Progenitor cell of endocrine pancreas (in vitro differentiated cells): ENCODE results near the gene LAMB1. TPM values are rescaled to one million over a fixed set of nuclear protein-coding genes. Genes with fewer than 3 reads are reported as not detected.
"Not testable (repeated sequence)": the region's sequence is repeated elsewhere in the genome, so short reads cannot be mapped to it uniquely, and the experiment has no call there.

Experiments used
- DNase-seq: peaks from one replicate; pipeline ENCODE4 v3.0.0; 2021; ENCODE audit warnings: low spot score; ENCODE audit not compliant: unreplicated experiment
- H3K27ac Mint-ChIP-seq: 2 replicates; pipeline ENCODE4 v1.8.0; 2021; ENCODE audit warnings: mild to moderate bottlenecking, moderate library complexity, mixed read lengths
- H3K27me3 Mint-ChIP-seq: 2 replicates; pipeline ENCODE4 v1.8.0; 2021; ENCODE audit warnings: mixed read lengths
- H3K36me3 Mint-ChIP-seq: 2 replicates; pipeline ENCODE4 v1.8.0; 2022; ENCODE audit warnings: mixed read lengths; ENCODE audit not compliant: insufficient read depth
- H3K4me1 Mint-ChIP-seq: 2 replicates; pipeline ENCODE4 v1.8.0; 2021; ENCODE audit warnings: low read depth, mixed read lengths
- H3K4me3 Mint-ChIP-seq: 2 replicates; pipeline ENCODE4 v1.8.0; 2021; ENCODE audit warnings: low read depth, mild to moderate bottlenecking, moderate library complexity, mixed read lengths
- H3K9me3 Mint-ChIP-seq: 2 replicates; pipeline ENCODE4 v1.8.0; 2021; ENCODE audit warnings: low read depth, mixed read lengths
- CTCF ChIP-seq: fragments of 200-600 bp; sonication (generic); IDR thresholded peaks from one replicate; pipeline ENCODE4 v1.5.0; 2021; ENCODE audit warnings: antibody characterized with exemption, mild to moderate bottlenecking; ENCODE audit not compliant: unreplicated experiment
- total RNA-seq: library from RNA; stranded (reverse); gene quantifications from 2 replicates; pipeline ENCODE4 v1.2.1, GENCODE V29; 2021

The LAMB1 gene
- total RNA-seq, 1 donor from 2014 or later: 275 TPM

- Mint-ChIP-seq H3K27me3 (no peaks in the 10 kb centered on the region), H3K27ac (no peak overlapping the region), H3K4me3 (no peak overlapping the region), H3K36me3 (peaks cover 49% of the 10 kb centered on the region), H3K4me1 (no peaks in the 10 kb centered on the region), H3K9me3 (no peaks in the 10 kb centered on the region)
- TF ChIP-seq CTCF: no peak
- DNase-seq: no peak
Measured at GRCh38 chr7:107960272-107960671, 42.7 kb downstream of the LAMB1 start.

- Mint-ChIP-seq H3K36me3 (peaks cover 44% of the 10 kb centered on the region), H3K9me3 (no peaks in the 10 kb centered on the region), H3K27me3 (no peaks in the 10 kb centered on the region), H3K27ac (no peak overlapping the region), H3K4me1 (no peaks in the 10 kb centered on the region), H3K4me3 (no peak overlapping the region)
- no peak for TF ChIP-seq CTCF
- DNase-seq: no peak
Measured at GRCh38 chr7:107959527-107959898, 43.4 kb downstream of the LAMB1 start.

- H3K27me3 Mint-ChIP-seq: no peaks in the 10 kb centered on the region
- H3K4me3 Mint-ChIP-seq: no peak overlapping the region
- no peak overlapping the region for H3K27ac Mint-ChIP-seq
- no peaks in the 10 kb centered on the region for H3K9me3 Mint-ChIP-seq
- no peak for TF ChIP-seq CTCF
- H3K4me1 Mint-ChIP-seq: no peaks in the 10 kb centered on the region
- no peak for DNase-seq
- peaks cover 43% of the 10 kb centered on the region for H3K36me3 Mint-ChIP-seq
Measured at GRCh38 chr7:107958764-107959526, 44.0 kb downstream of the LAMB1 start.

- TF ChIP-seq CTCF: no peak
- peaks cover 13% of the 10 kb centered on the region for H3K4me1 Mint-ChIP-seq
- no peak overlapping the region for H3K4me3 Mint-ChIP-seq
- H3K9me3 Mint-ChIP-seq: no peaks in the 10 kb centered on the region
- no peaks in the 10 kb centered on the region for H3K27me3 Mint-ChIP-seq
- no peak overlapping the region for H3K27ac Mint-ChIP-seq
- no peak for DNase-seq
- H3K36me3 Mint-ChIP-seq: peaks cover 47% of the 10 kb centered on the region
Measured at GRCh38 chr7:107957436-107957835, 45.5 kb downstream of the LAMB1 start.

- peaks cover 46% of the 10 kb centered on the region for H3K36me3 Mint-ChIP-seq
- H3K27me3 Mint-ChIP-seq, H3K27ac Mint-ChIP-seq, H3K4me3 Mint-ChIP-seq, H3K9me3 Mint-ChIP-seq, DNase-seq: not testable (repeated sequence)
- H3K4me1 Mint-ChIP-seq: peaks cover 17% of the 10 kb centered on the region
Measured at GRCh38 chr7:107956950-107957349, 46.0 kb downstream of the LAMB1 start.

GRCh38 chr7:107955394-107955793 lies 47.6 kb downstream of the LAMB1 start:
- Mint-ChIP-seq H3K27me3 (no peaks in the 10 kb centered on the region), H3K4me1 (peaks cover 23% of the 10 kb centered on the region), H3K27ac (no peak overlapping the region), H3K36me3 (peaks cover 52% of the 10 kb centered on the region), H3K9me3 (no peaks in the 10 kb centered on the region), H3K4me3 (no peak overlapping the region)
- no peak for TF ChIP-seq CTCF
- DNase-seq: no peak
